GM21515 (cell line): ENCODE data around the gene CTIF.

ENCODE experiments used
- ATAC-seq: cut with Tn5 transposase; IDR thresholded peaks from one replicate; pipeline ENCODE4 v1.9.1; 2021; ENCODE audit not compliant: unreplicated experiment

The CTIF gene

DNA sequence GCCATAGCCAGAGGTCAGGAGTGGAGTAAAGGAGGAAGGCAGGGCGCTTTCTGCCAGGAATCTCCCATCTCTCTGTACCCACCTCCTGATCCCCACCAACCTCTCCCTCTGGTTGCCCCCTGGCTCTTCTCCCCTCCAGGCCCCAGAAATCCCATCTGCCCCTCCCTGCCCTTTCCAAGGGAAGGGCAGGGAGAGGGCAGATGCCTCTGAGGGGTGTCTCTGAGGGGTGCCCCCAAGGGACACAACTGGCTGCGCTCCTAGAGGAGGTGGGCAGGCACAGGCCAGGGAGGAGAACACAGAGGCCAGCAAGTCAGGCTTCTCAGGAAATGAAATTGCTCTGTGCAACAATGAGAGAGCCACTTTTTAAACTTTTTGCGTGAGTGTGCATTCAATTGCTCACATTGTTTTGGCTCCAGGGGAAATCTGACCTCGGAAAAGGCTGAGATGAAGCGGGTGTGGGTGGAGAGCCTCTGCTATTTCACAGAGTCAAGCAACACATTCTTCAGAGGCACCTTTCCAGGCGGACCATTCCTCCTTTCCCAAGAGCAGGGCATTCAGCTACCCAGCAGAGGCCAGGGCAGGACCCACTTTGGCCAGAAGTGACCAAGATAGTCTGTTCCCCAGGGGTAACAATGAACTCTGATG is 286.4 kb downstream of the CTIF start:
- ATAC-seq = no peak

DNA sequence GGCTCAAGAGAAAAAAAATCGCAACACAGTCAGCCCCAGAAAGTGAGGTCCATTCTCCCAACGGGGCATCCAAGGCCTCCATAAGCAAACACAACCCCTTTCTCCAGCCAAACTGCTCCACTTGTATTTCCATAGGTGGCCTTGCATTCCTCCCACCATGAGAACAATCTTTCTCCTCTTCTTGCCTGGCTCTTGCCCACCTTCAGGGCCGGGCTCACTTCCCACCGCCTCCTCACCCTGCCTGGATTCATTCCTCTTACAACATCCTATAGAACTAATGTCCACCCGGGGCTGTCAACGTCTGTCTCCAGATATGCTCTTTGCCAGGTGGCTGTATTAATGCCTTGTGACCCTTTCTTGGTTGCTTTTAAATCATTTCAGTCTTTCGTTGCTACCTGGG is 287.4 kb downstream of the CTIF start:
- no peak for ATAC-seq

DNA sequence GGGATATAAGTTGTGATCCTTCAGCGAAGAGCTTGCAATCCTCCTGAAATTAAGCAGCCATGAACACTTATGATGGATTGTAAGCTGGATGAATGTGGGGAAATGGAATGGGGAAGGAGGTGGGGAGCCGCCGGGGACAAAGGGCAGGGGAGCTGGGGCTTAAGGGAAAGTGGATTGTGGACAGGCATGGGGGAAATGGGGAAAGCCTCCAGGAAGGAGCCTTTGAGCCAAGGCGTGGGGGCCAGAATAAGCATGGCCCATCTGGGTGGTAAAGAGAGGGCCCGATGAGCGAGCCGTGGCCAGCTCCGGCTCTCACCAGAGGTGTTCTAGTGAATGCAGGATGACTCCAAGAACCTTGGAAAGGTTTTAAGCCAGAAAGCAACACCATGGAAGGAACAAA is 288.0 kb downstream of the CTIF start:
- no peak for ATAC-seq

DNA sequence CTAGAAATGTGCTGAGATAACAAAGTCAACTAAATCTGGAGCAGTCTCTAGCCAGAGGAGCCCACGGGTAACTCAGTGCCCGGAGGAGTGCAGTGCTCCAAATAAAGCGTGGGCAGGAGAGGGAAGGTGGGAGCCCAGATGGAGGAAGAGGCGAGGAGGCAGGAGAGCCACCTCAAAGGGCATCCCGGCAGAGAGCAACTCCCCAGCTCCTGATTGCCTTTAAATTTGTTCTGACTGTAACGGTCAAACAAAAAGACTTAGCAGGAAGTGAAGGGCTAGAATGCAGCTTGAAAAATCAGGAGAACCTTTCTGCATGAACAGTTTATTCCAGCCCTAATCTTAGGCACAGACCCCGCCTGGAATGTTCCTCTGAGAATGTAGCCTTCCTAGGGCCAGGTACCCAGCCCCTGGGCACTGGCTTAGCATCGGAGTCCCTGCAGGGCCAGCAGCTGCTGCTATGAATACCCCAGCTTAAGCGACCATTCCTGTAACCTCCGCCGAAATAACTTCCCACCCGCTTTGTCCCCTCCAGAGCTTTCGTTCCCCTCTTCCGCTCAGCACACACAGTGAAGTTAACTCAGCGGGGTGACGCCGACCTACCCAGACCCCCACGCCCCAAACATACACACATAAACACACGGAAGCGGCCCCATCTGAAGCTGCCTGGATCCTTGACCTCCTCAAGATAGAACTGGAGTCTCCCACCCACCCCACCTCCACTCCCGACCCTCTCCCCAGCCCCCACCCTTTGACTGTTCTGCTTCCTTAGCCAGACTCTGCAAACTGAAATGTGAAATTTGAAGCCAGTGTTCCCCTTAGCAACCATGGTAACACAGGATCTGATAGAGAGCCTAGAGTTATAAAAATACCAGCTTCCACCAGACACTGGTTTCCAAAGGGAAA is 288.7 kb downstream of the CTIF start:
- ATAC-seq = no peak

DNA sequence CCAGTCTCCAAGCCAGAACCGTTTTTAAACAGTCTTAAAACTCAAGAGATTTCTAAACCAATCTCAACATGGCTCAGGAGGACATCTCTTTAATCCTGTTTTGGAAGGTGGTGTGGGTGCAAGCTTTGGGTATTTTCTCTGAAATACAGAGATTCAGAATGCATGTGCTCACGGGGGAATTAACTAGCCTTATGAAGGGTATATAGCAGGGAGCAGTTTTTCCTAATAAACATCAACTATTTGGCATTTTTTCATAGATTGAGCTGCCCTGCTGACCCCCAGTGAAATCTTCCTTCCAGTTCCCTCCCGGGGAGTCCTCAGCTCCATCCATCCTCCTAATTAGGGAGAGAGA is 289.3 kb downstream of the CTIF start:
- ATAC-seq = no peak

DNA sequence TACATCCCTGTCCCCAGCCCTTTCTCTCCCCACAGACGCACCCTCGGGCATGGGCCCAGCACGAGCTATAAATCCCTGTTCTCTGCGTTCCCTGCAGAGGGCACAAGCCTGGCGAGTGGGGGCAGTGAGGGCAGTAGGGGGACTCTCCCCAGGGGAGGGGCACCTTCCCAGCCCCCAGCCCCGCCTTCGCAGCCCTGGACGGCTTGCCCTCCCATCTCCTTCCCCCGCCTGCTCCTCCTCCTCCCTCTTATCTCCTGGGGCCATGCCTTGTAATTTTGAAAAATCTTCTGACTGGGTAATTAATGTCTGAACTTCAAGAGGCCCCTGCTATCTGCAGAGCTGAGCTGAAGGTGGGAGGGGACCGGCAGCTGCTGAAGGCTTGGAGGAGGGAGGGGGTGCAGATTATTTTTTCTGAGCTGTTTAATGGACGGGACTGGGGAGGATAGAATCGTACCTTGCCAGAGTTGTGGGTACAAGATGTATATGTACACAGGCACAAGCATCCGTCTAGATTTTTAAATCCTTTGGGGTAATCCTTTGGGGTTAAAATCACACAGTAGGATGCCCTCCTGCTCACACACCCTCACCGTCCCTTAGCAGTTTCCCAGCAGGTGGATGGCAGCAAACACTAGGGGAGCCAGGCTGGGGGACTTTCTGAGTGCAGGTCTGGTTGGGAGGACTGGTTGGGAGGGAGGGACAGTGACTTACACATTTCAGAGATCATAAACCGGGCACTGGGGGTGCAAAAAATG is 290.0 kb downstream of the CTIF start:
- no peak for ATAC-seq

DNA sequence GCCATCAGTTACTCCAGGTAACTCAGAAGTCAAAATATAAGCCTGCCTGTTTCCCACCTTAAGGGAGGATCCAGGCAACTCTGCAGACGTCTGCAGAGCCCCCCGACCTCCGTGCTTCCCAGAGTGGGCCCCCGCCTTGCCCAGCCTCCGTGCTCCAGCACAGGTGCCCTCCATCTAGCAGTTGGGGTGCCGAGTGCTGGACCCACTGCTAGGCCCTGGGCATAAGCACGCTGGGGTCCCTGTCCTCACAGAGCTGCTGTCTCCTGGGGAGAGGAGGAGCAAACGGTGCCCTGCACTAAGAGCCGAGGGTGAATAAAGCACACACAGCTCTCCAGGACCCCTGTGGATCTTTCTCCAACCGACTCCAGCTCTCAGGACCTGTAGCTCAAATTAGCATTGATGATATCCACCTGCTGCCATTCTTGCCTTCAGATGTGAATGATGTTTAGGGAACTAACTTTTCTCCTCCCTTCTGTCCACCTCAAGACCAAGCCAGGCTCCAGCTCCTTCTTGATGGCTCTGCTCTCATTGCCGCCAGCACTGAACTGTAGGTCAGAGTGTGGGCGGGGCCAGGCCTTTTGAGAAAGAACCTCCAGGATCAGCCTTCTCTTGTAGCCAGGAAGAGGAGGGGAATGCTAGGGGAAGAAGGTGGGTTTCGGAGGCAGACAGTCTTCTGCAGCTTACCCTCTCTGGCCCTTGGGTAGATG is 290.8 kb downstream of the CTIF start:
- ATAC-seq = no peak

DNA sequence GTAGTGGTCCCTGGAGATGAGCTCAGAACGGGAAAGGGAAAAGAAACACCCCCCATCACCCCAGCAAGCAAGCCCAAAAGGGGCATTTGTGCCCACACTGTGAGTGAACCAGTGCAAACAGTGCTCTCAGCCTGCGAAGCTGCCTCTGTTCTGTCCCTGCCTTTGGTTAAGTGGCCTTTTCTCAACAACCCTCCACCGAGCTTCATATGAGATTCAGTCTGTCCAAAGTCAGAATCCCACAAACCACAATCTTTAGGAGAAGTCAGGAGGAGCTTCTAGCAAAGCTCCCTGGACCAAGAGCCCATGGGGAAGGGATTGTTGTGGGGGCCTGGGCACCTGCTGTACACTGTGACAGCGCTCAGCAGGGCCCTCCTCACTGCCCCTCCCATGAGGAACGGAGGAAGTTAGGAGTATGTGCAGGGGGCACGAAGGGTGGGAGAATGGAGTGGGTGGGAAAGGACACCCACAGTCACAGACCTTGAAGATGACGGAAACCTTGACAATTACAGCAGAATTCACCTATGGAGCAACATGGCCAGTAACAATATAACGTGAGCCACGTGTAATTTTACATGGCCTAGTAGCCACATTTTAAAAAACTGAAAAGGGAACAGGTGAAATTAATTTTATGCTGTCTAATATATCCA is 292.4 kb downstream of the CTIF start:
- no peak for ATAC-seq

DNA sequence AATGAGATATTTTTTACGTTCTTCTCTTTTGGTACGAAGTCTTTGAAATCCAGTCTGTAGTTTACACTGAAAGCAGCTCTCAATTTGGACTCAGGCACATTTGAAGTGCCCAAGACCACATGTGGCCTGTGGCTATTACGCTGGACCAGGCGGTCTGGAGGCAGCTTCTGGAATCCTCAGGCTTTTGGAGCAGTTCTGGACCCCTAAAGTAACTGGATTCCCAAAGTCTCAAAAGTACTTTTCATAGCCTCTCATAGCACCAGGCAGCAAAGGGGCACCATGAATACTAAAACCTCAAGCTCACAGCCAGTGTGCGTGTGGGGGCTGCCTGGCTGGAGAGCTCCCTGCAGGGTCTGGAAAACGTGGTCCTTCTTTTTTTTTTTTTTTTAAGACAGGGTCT is 293.0 kb downstream of the CTIF start:
- ATAC-seq = no peak

DNA sequence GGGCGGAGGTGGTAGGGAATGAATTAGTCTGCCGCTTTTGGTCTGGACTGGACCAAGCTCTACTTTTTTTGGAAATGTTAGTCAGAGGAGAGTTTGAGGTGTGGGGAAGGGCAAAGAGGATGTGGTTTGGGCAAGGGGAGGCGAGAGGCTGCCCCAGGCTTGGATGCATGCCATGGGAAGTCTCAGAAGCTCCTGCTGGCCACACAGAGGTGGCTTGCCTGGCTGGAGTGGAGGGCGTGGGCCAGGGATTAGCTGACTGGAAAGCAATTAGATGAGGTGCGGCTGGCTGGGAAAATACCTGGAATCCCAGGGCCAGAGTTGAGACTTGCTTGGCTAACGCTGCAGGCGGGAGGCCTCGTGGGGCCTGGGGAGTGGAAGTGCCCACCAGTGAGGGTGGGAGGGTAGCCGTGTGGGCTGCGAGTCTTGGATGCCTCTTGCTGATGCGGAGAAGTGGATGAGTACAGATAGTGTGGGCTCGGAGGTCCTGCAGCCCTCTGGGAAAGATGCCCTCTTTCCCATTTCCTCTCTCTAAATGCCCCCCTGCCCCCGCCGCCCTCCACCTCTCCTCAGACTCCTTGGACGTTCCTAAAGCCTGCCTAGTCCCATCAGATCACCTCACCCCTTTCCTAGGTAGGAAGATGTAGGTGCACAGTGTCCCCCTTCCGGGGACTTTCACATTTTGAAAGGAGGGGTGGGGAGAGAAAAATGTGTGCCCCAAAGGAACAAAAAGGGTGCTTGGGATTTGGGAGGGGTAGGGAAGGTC is 294.3 kb downstream of the CTIF start:
- no peak for ATAC-seq

DNA sequence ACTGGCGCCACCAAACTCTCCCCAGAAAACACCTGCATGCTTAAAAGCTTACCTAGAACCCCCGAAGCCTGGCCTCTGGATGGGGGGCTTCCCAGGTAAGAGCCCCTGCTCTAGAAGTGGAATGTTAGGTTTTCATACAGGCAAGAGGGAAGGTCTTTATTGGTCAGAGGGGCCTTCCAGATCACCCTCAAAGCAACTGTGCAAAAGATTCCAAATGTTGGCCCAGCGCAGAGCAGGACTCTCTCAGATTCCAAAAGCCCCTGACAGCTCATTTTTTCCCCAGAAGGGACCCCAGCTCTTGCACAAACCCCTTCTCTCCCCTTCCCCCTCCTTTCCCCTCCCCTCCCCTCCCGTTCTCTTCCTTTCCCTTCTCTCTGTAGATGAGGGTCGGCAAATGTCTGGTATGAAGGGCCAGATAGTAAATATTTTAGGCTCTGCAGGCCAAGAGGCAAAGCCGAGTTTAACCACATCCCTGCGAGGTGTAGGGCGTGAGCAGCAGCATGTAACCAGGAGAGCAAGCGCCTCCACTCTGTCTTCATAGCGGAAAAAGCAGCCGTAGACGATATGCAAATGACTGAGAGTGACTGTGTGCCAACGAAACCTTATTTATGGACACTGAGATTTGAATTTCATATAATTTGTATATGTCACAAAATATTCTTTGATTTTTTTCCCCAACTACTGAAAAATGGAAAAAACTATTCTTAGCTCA is 295.0 kb downstream of the CTIF start:
- peak; percentile 77 for ATAC-seq

DNA sequence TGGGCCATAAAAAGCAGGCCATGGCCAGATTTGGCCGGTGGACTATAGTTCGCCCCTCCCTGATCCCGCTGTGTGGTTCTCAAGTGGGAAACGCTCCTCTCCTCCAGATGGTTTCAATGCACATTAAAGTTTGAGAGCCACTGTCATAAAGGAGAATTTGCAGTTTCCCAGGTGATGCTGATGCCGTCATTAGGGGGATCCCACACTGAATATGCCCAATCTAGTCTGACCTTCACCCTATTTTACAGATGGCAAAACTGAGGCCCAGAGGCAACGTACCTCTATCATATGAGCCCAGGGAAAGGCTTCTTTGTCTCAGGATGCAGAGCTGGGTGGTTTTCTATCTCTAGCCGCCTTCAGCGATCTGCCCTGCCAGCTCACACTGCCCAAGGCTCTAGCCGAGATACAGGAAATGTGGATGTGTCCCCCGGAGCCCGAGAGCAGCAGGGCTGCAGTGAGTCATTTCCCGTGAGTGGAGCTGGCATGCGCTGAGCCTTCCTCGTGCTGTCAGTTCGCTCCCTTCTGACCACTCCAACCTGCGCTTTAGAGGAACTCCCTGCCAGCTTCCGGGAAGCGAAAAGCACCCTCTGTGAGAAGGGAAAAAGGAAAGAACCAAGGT is 295.7 kb downstream of the CTIF start:
- ATAC-seq = peak; percentile 53

DNA sequence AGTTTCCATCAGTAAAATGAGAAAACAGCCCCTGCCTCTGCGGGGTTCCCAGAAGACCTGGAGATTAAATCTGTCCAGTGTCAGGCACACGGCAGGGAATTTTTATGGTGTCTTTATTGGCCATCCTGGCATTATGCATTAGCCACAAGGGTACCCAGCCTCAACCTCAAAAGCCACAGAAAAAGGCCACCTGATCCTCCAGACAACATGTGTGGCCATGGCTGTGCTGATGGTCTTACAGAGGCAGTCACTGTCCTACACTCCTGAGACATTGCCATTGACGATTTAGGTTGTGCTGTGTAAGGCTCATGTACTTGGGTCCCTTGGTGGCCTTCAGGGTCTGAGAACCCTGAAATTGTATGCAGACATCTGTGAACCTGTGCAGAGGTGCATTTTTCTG is 296.3 kb downstream of the CTIF start:
- ATAC-seq = no peak

DNA sequence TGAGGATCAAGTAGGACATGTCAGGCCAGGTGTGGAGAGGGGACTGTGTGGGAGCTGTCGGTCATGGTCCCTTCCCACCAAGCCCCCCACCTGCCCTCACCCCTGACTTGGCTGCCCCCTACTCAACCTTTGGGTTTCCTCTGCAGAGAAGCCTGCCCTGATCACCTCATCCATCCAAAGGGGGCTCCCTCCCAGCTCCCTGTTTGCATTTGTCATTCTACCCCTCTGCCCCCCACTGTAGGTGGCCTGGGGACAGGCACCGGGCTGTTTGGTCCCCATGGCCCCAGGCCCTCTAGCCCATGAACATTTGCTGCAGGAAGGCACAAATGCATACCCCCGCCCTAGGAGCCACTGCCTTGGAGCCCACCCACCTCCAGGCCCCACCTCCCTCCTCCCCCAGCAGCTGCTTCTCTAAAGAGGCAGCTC is 296.9 kb downstream of the CTIF start:
- ATAC-seq = no peak

DNA sequence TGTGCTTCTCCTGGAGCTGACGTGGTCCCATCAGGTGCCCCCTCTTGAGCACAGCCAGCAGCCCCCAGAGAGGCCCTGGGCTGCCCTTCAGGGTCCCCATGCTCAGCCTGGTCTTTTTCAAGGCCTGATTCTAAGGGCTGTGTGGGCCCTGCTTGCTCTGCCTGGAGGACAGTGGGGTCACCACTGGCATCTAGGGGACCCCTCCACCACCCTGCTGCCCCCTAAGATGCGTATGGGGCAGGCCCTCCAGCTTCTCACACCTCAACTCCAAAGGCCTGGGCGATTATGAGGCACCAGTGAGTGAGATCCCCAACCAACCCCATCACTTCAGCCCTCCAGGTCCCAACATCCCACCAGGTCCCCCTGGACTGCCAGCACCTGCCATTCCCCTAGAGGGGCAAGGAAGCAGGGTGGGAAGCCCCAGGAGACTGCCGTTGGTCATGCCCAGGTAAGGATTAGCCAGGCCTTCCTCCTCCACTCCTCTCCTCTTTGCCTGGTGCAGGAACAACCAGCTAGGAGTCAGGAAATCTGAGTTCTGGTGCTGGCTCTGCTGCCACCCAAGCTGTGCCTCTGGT is 297.5 kb downstream of the CTIF start:
- ATAC-seq = no peak

DNA sequence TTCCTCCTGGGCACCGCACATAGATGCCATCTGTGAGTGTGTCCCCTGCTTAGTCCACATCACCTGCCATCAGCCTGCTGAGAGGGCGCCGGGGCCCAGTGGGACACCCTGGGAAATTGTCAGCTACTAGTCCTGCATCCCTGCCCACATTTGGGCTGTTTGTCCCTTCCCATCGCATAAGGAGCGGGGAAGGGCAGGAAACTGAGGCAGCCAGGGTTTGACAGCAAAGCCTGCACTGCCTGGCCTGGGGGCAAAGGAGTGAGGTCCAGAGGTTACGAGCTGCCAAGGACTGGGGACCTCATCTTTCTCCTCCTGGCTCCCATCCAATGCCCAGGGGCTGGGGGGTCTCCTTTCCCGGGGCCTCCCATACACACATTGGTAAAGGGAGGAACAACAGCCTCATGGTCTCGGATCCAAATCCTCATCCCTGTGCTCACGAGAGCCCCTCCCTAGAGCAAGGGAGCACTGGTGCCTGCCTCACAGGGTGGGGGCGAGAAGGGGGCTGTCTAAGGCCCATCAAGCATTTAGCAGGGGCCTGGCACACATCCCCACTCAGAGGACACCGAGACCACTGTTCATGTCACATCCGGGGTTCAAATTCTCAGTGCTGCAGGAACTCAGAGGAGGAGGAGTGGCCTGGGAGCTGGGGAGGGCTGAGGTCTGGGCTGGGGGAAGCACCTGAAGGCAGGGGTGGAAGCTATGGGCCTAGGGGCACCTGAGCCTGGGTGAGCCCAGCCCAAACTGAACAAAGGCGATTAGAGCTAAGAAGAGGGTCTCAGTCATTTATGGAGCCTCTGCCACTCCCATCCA is 298.2 kb downstream of the CTIF start:
- ATAC-seq = no peak

DNA sequence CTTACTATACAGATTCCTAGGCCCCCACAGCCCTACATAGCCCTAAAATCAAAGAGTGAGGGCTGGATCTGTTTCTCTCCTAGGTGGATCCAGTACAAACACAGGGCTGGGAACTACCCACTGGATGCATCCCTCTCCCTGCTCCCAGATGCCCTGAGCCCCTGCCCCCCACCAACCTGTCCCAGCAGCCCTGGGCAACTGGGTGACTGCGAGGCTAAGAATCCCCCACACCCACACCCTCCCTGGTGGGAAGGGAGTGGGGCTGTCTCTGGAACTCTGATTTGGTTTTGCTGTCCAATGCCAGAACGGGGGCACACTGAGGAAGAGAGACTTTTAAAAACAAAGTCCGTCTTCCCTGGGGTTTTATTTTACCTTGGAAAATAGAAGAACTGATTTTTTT is 298.8 kb downstream of the CTIF start:
- ATAC-seq = no peak
